ENCODE measurements around the gene ASAP2. TPM values are rescaled to one million over a fixed set of nuclear protein-coding genes. Genes with fewer than 3 reads are reported as not detected.

ASAP2 gene
- total and polyA plus RNA-seq, 9 of the 15 experiments (the other 6 are each of a cell fraction or from before 2014, with no cell fraction given), result 0.06 to 4.3 (median 3.1) TPM

DNA sequence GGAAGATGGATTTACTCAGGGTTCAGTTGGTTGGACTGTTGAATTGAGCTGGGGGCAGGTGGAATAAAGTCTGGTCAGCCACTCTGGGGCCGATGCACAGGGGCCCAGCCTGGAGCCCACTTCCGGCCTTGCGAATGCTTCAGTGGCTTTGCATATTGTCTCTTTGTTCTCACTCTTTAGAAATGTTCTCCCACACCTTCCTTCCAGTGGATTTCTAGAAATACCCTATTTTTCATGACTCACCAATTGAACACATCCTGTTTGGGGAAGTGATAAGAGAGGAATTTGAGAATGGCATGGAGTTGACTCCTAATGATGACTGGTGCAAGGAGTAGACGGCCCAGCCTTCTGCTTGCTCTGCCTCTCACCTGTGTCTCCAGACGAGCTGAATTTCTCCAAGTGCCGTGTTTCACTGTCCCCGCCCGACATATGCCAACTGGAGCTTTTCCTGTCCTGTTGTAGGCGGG lies 28.1 kb downstream of the ASAP2 start (continued):
- TF ChIP-seq, protein P1, sequence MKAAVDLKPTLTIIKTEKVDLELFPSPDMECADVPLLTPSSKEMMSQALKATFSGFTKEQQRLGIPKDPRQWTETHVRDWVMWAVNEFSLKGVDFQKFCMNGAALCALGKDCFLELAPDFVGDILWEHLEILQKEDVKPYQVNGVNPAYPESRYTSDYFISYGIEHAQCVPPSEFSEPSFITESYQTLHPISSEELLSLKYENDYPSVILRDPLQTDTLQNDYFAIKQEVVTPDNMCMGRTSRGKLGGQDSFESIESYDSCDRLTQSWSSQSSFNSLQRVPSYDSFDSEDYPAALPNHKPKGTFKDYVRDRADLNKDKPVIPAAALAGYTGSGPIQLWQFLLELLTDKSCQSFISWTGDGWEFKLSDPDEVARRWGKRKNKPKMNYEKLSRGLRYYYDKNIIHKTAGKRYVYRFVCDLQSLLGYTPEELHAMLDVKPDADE (conservative IDR thresholded peaks at IDR 0.05; ENCODE audit: control insufficient read depth, low read depth, low read length), result no peak
- no peak for TF ChIP-seq ZFX (CRISPR knock-in tag; IDR thresholded peaks at IDR 0.05)
- no peak for TF ChIP-seq POLR2B (IDR thresholded peaks at IDR 0.05; ENCODE audit: low read depth, partially characterized antibody)
- no peak for TF ChIP-seq SNIP1 (IDR thresholded peaks at IDR 0.05; ENCODE audit: low read depth)
- TF ChIP-seq ZNF354B (CRISPR knock-in tag; IDR thresholded peaks at IDR 0.05), result no peak
- TF ChIP-seq HDAC1 (IDR thresholded peaks at IDR 0.05), result no peak
- TF ChIP-seq KAT8 (IDR thresholded peaks at IDR 0.05; ENCODE audit: low read depth), result no peak
- TF ChIP-seq, protein P2, sequence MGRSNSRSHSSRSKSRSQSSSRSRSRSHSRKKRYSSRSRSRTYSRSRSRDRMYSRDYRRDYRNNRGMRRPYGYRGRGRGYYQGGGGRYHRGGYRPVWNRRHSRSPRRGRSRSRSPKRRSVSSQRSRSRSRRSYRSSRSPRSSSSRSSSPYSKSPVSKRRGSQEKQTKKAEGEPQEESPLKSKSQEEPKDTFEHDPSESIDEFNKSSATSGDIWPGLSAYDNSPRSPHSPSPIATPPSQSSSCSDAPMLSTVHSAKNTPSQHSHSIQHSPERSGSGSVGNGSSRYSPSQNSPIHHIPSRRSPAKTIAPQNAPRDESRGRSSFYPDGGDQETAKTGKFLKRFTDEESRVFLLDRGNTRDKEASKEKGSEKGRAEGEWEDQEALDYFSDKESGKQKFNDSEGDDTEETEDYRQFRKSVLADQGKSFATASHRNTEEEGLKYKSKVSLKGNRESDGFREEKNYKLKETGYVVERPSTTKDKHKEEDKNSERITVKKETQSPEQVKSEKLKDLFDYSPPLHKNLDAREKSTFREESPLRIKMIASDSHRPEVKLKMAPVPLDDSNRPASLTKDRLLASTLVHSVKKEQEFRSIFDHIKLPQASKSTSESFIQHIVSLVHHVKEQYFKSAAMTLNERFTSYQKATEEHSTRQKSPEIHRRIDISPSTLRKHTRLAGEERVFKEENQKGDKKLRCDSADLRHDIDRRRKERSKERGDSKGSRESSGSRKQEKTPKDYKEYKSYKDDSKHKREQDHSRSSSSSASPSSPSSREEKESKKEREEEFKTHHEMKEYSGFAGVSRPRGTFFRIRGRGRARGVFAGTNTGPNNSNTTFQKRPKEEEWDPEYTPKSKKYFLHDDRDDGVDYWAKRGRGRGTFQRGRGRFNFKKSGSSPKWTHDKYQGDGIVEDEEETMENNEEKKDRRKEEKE (IDR thresholded peaks at IDR 0.05; ENCODE audit: borderline replicate concordance in 1 of 2, control insufficient read depth in 1 of 2, low read depth in 2 of 2, low read length in 1 of 2), result no peak
- TF ChIP-seq SAFB2 (IDR thresholded peaks at IDR 0.05; ENCODE audit: borderline replicate concordance, low read depth, low read length, severe bottlenecking), result no peak
- no peak for TF ChIP-seq TBP (optimal IDR thresholded peaks at IDR 0.05; ENCODE audit: low read depth, low read length)
- TF ChIP-seq ZEB2 (IDR thresholded peaks at IDR 0.05), result peak; percentile 83
- TF ChIP-seq SIX5 (IDR thresholded peaks at IDR 0.05; ENCODE audit: borderline replicate concordance in 1 of 2, insufficient read depth in 1 of 2, low read depth in 1 of 2, low read length in 2 of 2), result no peak
- no peak for TF ChIP-seq ZNF699 (CRISPR knock-in tag; IDR thresholded peaks at IDR 0.05; ENCODE audit: insufficient replicate concordance)
- no peak for TF ChIP-seq MIER1 (IDR thresholded peaks at IDR 0.05; ENCODE audit: low read depth)
- TF ChIP-seq, protein P3, sequence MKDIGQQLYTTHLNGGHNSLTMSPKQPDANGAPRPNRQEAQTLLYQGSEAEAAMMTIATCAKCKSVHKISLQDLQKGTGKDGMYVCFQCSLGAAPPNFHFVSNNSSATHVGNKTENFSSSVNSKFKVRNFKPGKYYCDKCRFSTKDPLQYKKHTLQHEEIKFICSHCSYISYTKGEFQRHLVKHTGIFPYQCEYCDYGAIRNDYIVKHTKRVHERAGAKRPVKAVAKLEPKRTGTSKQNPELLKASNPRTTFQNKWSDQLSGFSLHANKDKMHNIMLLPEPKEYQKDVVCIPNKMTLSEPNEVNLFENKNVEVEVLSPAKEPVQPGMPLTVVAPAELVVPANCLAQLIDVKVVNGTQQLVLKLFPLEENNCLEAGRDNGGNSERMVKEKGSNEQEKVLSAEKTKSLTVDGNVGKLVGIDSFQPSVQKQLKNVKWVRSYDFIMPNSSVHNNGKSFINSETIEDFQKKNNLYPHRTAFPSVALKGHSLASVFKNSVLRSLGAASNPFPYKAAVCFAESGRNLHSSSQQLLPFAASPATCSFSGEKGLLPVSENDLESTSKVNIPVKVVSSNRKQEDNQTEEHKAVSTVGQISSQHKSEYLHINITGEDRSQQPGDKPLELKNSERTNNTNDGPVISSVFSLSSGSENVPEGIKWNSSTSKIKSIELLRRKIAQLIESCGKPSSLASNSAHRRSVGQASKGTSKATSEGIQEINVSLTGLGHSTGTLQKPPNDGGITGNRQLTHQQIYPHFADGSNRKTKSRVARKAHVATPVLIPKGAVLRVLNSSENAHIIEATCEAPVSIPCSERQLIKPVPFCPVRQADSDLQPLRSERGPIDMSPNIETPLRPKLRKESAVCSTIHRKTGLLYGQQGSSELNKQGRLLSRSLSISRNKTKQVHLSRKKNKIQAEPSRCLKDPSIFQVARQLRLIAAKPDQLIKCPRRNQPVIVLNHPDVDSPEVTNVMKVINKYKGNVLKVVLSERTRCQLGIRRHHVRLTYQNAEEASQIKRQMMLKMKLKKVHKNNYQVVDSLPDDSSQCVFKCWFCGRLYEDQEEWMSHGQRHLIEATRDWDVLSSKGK (CRISPR knock-in tag; IDR thresholded peaks at IDR 0.05), result no peak
- no peak for TF ChIP-seq EP400 (IDR thresholded peaks at IDR 0.05)
- TF ChIP-seq ZNF445 (CRISPR knock-in tag; IDR thresholded peaks at IDR 0.05; ENCODE audit: low read depth), result no peak
- TF ChIP-seq DNMT1 (IDR thresholded peaks at IDR 0.05), result no peak
- no peak for TF ChIP-seq ZNF134 (CRISPR knock-in tag; conservative IDR thresholded peaks at IDR 0.05)
- peak; percentile 85 for TF ChIP-seq DPF2 (IDR thresholded peaks at IDR 0.05)
- TF ChIP-seq MECOM (CRISPR knock-in tag; IDR thresholded peaks at IDR 0.05), result no peak
